ENCODE measurements around the gene NEU2. TPM values are rescaled to one million over a fixed set of nuclear protein-coding genes. Genes with fewer than 3 reads are reported as not detected.
A peak's percentile ranks its signal among the peaks of the same experiment; 100 is the strongest.

NEU2 gene
- total and polyA plus RNA-seq, 2 of the 13 experiments (the other 11 are each of a cell fraction or from before 2014, with no cell fraction given): not detected

- TF ChIP-seq KAT2B (IDR thresholded peaks at IDR 0.05; ENCODE audit: borderline replicate concordance, low read depth, low read length): no peak
- 0 out of 2 replicates have a peak, but pooled peaks have one; percentile 22 for TF ChIP-seq ZFY (CRISPR knock-in tag; IDR thresholded peaks at IDR 0.05)
- TF ChIP-seq TBX2 (CRISPR knock-in tag; IDR thresholded peaks at IDR 0.05; ENCODE audit: borderline replicate concordance): peak; percentile 48; the same call in 1 of the 2 replicates
- TF ChIP-seq PHF20 (CRISPR knock-in tag; IDR thresholded peaks at IDR 0.05): no peak
- no peak for TF ChIP-seq ATF7 (IDR thresholded peaks at IDR 0.05)
- TF ChIP-seq ATF7 (CRISPR knock-in tag; IDR thresholded peaks at IDR 0.05): no peak
- no peak for TF ChIP-seq ZFYVE20 (CRISPR knock-in tag; IDR thresholded peaks at IDR 0.05; ENCODE audit: borderline replicate concordance, low read depth)
- no peak for TF ChIP-seq ASH2L (IDR thresholded peaks at IDR 0.05; ENCODE audit: insufficient read length, low read depth, low read length)
- TF ChIP-seq BATF2 (CRISPR knock-in tag; IDR thresholded peaks at IDR 0.05): no peak
- no peak for TF ChIP-seq ZBTB20 (CRISPR knock-in tag; IDR thresholded peaks at IDR 0.05; ENCODE audit: borderline replicate concordance, low read depth)
- TF ChIP-seq, protein P1, sequence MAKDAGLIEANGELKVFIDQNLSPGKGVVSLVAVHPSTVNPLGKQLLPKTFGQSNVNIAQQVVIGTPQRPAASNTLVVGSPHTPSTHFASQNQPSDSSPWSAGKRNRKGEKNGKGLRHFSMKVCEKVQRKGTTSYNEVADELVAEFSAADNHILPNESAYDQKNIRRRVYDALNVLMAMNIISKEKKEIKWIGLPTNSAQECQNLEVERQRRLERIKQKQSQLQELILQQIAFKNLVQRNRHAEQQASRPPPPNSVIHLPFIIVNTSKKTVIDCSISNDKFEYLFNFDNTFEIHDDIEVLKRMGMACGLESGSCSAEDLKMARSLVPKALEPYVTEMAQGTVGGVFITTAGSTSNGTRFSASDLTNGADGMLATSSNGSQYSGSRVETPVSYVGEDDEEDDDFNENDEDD (CRISPR knock-in tag; IDR thresholded peaks at IDR 0.05; ENCODE audit: borderline replicate concordance): no peak
- TF ChIP-seq ZNF724P (CRISPR knock-in tag; IDR thresholded peaks at IDR 0.05; ENCODE audit: borderline replicate concordance): no peak
- TF ChIP-seq ZNF747 (CRISPR knock-in tag; IDR thresholded peaks at IDR 0.05; ENCODE audit: borderline replicate concordance): no peak; the same call in 1 of the 2 replicates
- peak; percentile 69; the same call in 1 of the 2 replicates for TF ChIP-seq SMC3 (IDR thresholded peaks at IDR 0.05; ENCODE audit: low read length)
- TF ChIP-seq DPF2 (CRISPR knock-in tag; IDR thresholded peaks at IDR 0.05; ENCODE audit: borderline replicate concordance, low read depth): no peak
- no peak for TF ChIP-seq RCOR2 (CRISPR knock-in tag; IDR thresholded peaks at IDR 0.05)
- TF ChIP-seq RARG (CRISPR knock-in tag; IDR thresholded peaks at IDR 0.05; ENCODE audit: low read depth): no peak
- TF ChIP-seq, protein P2, sequence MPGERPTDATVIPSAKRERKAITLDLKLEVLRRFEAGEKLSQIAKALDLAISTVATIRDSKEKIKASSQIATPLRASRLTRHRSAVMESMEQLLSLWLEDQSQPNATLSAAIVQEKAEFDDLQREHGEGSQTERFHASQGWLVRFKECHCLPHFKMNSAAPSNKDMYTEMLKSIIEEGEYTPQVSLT (CRISPR knock-in tag; IDR thresholded peaks at IDR 0.05; ENCODE audit: borderline replicate concordance, low read depth): no peak
- TF ChIP-seq, protein P3, sequence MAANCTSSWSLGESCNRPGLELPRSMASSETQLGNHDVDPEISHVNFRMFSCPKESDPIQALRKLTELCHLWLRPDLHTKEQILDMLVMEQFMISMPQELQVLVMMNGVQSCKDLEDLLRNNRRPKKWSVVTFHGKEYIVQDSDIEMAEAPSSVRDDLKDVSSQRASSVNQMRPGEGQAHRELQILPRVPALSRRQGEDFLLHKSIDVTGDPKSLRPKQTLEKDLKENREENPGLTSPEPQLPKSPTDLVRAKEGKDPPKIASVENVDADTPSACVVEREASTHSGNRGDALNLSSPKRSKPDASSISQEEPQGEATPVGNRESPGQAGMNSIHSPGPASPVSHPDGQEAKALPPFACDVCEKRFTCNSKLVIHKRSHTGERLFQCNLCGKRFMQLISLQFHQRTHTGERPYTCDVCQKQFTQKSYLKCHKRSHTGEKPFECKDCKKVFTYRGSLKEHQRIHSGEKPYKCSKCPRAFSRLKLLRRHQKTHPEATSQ (CRISPR knock-in tag; IDR thresholded peaks at IDR 0.05; ENCODE audit: borderline replicate concordance): no peak
- TF ChIP-seq ZNF501 (CRISPR knock-in tag; IDR thresholded peaks at IDR 0.05): peak; percentile 47; the same call in 1 of the 2 replicates
- TF ChIP-seq FOXC1 (CRISPR knock-in tag; IDR thresholded peaks at IDR 0.05; ENCODE audit: borderline replicate concordance): no peak
- no peak for TF ChIP-seq CREBL2 (CRISPR knock-in tag; IDR thresholded peaks at IDR 0.05; ENCODE audit: borderline replicate concordance)
- no peak for TF ChIP-seq HDAC6 (IDR thresholded peaks at IDR 0.05; ENCODE audit: low read depth, low read length)
- TF ChIP-seq, protein P4, sequence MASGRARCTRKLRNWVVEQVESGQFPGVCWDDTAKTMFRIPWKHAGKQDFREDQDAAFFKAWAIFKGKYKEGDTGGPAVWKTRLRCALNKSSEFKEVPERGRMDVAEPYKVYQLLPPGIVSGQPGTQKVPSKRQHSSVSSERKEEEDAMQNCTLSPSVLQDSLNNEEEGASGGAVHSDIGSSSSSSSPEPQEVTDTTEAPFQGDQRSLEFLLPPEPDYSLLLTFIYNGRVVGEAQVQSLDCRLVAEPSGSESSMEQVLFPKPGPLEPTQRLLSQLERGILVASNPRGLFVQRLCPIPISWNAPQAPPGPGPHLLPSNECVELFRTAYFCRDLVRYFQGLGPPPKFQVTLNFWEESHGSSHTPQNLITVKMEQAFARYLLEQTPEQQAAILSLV (CRISPR knock-in tag; IDR thresholded peaks at IDR 0.05; ENCODE audit: borderline replicate concordance): no peak
Measured at GRCh38 chr2:233053928-233054784, 21.7 kb downstream of the NEU2 start (continued).

Data from HepG2 (cell line).